Adrenal gland (tissue), 5 donors: ENCODE data around the gene FRMD1.

ENCODE experiments used
- POLR2A ChIP-seq, 2 donors: fragments of 450-650 bp; IDR thresholded peaks; one replicate each; pipeline ENCODE4 v1.6.1; 2017; ENCODE audit warnings: antibody characterized with exemption in 2 of 2, mild to moderate bottlenecking in 2 of 2, moderate library complexity in 1 of 2
- TF ChIP-seq, protein P1 (sequence below), 6 experiments: fragments of 450-650 bp in 4 of 6; fragments of 200-600 bp in 2 of 6; sonication (generic) in 1 of 6; IDR thresholded peaks; 1 replicate in 5 of 6; 2 replicates in 1 of 6; pipeline versions ENCODE4 v1.5.1 to v1.8.0; 2016 to 2021; ENCODE audit warnings: antibody characterized with exemption in 6 of 6, mild to moderate bottlenecking in 2 of 6, moderate library complexity in 1 of 6
- donor health status: DM: no; HTN: no; CAD: no.

DNA sequence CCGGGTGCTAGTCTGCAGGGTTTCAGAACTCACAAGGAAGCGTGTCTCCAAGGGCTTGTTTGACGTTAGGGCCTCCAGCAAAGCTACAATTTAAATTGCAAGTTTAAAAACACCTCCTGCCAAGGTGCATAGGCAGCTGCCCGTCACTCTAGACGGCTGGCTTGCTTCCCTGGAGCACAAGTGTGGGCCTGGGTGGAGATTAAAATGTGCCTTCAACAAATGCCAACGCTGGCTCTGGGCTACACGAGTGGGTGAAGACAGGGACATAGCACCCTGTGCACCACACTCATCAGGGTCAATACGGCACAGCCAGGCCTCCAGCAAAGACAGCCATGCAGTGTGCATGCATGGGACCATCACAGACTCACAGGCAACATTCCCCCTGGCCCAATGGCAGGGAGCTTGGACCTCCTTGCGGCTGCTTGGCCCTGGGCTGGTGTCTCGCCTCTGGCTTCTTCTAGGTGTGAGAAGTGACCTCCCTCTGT is 48.4 kb upstream of the FRMD1 start:
- TF ChIP-seq POLR2A (IDR thresholded peaks at IDR 0.05) = no peak
- TF ChIP-seq, protein P1, sequence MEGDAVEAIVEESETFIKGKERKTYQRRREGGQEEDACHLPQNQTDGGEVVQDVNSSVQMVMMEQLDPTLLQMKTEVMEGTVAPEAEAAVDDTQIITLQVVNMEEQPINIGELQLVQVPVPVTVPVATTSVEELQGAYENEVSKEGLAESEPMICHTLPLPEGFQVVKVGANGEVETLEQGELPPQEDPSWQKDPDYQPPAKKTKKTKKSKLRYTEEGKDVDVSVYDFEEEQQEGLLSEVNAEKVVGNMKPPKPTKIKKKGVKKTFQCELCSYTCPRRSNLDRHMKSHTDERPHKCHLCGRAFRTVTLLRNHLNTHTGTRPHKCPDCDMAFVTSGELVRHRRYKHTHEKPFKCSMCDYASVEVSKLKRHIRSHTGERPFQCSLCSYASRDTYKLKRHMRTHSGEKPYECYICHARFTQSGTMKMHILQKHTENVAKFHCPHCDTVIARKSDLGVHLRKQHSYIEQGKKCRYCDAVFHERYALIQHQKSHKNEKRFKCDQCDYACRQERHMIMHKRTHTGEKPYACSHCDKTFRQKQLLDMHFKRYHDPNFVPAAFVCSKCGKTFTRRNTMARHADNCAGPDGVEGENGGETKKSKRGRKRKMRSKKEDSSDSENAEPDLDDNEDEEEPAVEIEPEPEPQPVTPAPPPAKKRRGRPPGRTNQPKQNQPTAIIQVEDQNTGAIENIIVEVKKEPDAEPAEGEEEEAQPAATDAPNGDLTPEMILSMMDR (IDR thresholded peaks at IDR 0.05) = no peak
